CD4-positive, CD25-positive, alpha-beta regulatory T cell (primary cell): ENCODE results near the gene CDK18. TPM values are rescaled to one million over a fixed set of nuclear protein-coding genes. Genes with fewer than 3 reads are reported as not detected.

ENCODE experiments used
- ATAC-seq, 2 donors: fragments of 150-1000 bp; cut with Tn5 transposase; one replicate each; pipeline ENCODE4 v1.10.0; 2021; ENCODE audit warnings: low read depth in 2 of 2, moderate number of reproducible peaks in 2 of 2, moderate library complexity in 1 of 2
- DNase-seq, 3 donors: peaks; one replicate each; pipeline versions ENCODE4 v3.0.0 to v3.0.0-alpha.2; 2012 to 2022; ENCODE audit warnings: mixed read lengths in 1 of 3
- H3K27ac ChIP-seq: one replicate; pipeline ENCODE4 v1.7.0; 2013; ENCODE audit warnings: mild to moderate bottlenecking, low read length; ENCODE audit not compliant: insufficient read depth, poor library complexity, severe bottlenecking
- H3K27me3 ChIP-seq: one replicate; pipeline ENCODE4 v1.7.0; 2013; ENCODE audit warnings: low read length; ENCODE audit not compliant: control insufficient read depth, insufficient read depth
- H3K36me3 ChIP-seq: one replicate; pipeline ENCODE4 v1.7.0; 2013; ENCODE audit warnings: mild to moderate bottlenecking, low read length, moderate library complexity; ENCODE audit not compliant: control insufficient read depth, insufficient read depth
- H3K4me1 ChIP-seq: 2 replicates; pipeline ENCODE4 v1.7.0; 2013; ENCODE audit warnings: mild to moderate bottlenecking, low read length; ENCODE audit not compliant: insufficient read depth, control insufficient read depth, poor library complexity, severe bottlenecking
- H3K4me3 ChIP-seq: one replicate; pipeline ENCODE4 v1.7.0; 2013; ENCODE audit warnings: low read depth, mild to moderate bottlenecking, low read length, moderate library complexity
- H3K9me3 ChIP-seq, 2 experiments: 1 replicate in 1 of 2; 2 replicates in 1 of 2; pipeline ENCODE4 v1.7.0; 2013; ENCODE audit warnings: low read length in 2 of 2, mild to moderate bottlenecking in 1 of 2, moderate library complexity in 1 of 2; ENCODE audit not compliant: control insufficient read depth in 2 of 2
- H3K27ac Mint-ChIP-seq, 3 donors: one replicate each; pipeline ENCODE4 v1.8.0; 2020 to 2022; ENCODE audit warnings: mild to moderate bottlenecking in 3 of 3, mixed read lengths in 3 of 3, moderate library complexity in 2 of 3
- H3K27me3 Mint-ChIP-seq: one replicate; pipeline ENCODE4 v1.8.0; 2022; ENCODE audit warnings: mild to moderate bottlenecking, mixed read lengths
- H3K36me3 Mint-ChIP-seq: one replicate; pipeline ENCODE4 v1.8.0; 2020; ENCODE audit warnings: mixed read lengths
- H3K4me1 Mint-ChIP-seq, 4 donors: one replicate each; pipeline ENCODE4 v1.8.0; 2020 to 2022; ENCODE audit warnings: mixed read lengths in 4 of 4, mild to moderate bottlenecking in 1 of 4
- H3K4me3 Mint-ChIP-seq, 4 donors: one replicate each; pipeline ENCODE4 v1.8.0; 2020 to 2022; ENCODE audit warnings: mild to moderate bottlenecking in 4 of 4, mixed read lengths in 4 of 4, moderate library complexity in 3 of 4
- H3K9me3 Mint-ChIP-seq, 7 donors: one replicate each; pipeline ENCODE4 v1.8.0; 2020 to 2022; ENCODE audit warnings: mixed read lengths in 7 of 7, mild to moderate bottlenecking in 3 of 7, moderate library complexity in 2 of 7
- polyA plus RNA-seq, 4 donors: library from polyadenylated mRNA; unstranded; fragments of 300-500 nt; fragmentation: Illumina TruSeq; gene quantifications; one replicate each; pipeline ENCODE4 v1.2.3, GENCODE V29; 2021
- total RNA-seq: library from RNA; stranded (reverse); gene quantifications from one replicate; pipeline ENCODE4 v1.2.3, GENCODE V29; 2022

Gene CDK18
- total and polyA plus RNA-seq, 5 donors from 2014 or later: 0.49 TPM; not detected in 4

DNA sequence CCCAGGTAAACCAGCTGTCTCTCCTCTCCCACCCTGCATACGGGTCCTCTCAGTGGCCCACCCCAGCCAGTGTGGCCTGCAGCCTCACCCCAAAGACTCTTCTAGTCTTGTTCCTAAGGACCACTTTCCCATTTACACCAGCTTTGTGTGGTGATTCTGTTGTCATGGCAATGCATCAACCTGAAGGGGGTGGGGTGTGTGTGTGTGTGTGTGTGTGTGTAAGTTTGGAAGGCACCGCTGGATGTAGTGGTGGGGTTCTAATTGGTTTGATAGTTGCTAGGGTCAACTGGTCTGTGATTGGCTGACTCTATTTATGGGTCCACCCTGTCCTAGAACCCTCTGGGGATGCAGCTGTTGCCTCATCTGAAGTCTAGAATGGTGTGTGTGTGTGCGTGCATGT is 4.7 kb upstream of the CDK18 start:
- Mint-ChIP-seq H3K4me3 (no peak overlapping the region), H3K27me3 (peaks cover 26% of the 10 kb centered on the region), H3K36me3 (no peaks in the 10 kb centered on the region), H3K4me1 (peaks cover 0 to 14% (median under 1%) of the 10 kb centered on the region in 4 donors), H3K27ac (no peak overlapping the region), H3K9me3 (peaks cover 0 to 2% (median 0%) of the 10 kb centered on the region in 7 donors)
- ATAC-seq (no peak), DNase-seq (no peak)
- Histone ChIP-seq H3K36me3 (no peaks in the 10 kb centered on the region), H3K9me3 (no peaks in the 10 kb centered on the region), H3K4me1 (peaks cover 3% of the 10 kb centered on the region), H3K27ac (no peak overlapping the region), H3K4me3 (no peak overlapping the region), H3K27me3 (peaks cover 2% of the 10 kb centered on the region)

DNA sequence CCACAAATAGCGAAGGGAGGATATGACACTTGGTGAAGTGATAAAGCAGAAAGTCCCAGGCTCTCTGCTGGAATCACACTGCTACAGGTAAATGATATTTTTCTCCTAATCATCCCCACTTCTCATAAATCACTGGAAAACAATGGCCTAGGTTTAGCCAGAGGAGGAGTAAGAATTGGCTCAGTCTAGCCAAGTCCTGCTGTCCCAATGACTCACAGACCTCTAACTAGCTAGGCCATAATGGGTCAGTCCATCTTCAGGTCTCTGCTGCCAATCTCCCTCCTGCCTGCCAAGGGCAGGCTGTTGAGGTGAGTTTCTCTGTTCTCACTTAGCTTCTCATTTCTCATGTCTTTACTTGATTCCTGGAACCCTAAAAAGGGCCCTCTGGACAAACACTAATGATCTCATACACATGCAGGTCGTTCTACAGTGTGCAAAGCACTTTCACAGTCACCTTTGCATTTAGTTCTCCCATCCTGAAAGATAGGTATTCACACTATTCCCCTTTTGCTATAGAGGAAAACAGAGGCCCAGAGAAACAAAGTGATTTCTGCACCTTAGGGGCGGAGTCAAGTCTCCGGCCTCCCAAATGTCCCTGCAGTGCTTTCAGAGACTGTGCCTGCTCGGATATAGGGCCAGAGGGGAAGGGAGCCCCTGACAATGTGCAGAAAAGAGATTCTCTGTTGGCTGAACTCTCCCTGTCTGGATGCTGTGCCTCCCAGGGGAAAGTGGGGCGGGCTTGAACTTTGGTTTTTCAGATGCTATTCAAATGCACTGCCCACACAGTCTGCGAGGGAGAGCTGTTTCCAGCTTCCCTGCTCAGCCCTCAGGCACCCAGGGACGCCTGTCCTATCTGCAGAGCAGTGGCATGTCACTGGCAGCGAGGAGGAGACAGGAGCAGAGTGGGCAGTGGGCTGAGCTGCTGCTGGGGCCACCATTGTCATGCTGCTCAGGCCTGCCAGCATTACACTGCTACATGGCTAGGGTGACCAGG is 3.9 kb upstream of the CDK18 start:
- H3K9me3 ChIP-seq: no peaks in the 10 kb centered on the region
- peaks cover 10% of the 10 kb centered on the region for H3K4me1 ChIP-seq
- Mint-ChIP-seq H3K36me3 (no peaks in the 10 kb centered on the region), H3K27ac (no peak overlapping the region), H3K4me1 (peaks cover 0 to 20% (median 3%) of the 10 kb centered on the region in 4 donors), H3K9me3 (no peaks in the 10 kb centered on the region), H3K27me3 (peaks cover 33% of the 10 kb centered on the region), H3K4me3 (no peak overlapping the region)
- no peak for DNase-seq
- H3K27ac ChIP-seq: no peak overlapping the region
- no peaks in the 10 kb centered on the region for H3K36me3 ChIP-seq
- no peak for ATAC-seq
- H3K4me3 ChIP-seq: no peak overlapping the region
- H3K27me3 ChIP-seq: peaks cover 2% of the 10 kb centered on the region

DNA sequence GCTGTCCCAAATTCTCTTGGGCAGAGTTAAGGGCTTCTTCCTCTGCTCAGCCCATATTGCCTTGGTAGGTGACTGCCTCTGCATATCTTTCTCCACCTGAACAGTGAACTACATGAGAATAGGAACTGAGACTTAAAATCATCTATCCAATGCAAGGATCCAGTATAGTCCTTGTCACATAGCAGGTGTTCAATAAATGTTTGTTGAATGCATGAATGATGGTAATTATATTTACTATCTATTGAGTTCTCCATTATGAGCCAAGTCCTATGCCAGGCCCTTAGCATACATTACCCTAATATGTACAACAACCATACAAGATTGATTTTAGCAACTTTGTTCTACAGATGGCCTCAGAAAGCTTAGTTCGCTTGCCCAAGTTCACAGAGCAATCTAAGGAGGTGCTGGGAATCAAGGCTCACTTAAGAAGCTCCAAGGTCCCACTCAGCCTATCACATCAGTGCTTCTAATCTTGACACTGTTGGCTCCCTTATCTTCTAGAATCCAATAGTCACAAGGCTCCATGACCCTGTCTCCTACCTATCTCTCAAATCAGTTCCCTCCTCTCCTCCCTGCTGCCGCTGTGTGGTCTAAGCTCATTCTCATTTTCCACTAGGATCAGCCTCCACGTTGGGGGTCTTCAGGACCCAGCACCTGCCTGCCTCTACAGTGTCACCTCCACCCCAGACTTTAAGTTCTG is 2.2 kb upstream of the CDK18 start:
- no peaks in the 10 kb centered on the region for H3K9me3 Mint-ChIP-seq
- peaks cover 10% of the 10 kb centered on the region for H3K4me1 ChIP-seq
- H3K4me3 ChIP-seq: no peak overlapping the region
- no peak for DNase-seq
- no peaks in the 10 kb centered on the region for H3K9me3 ChIP-seq
- peak overlapping the region in 1 of 4 donors; percentile 2 for H3K4me3 Mint-ChIP-seq
- H3K27ac Mint-ChIP-seq: peak overlapping the region in 1 of 3 donors; percentile 60
- no peaks in the 10 kb centered on the region for H3K36me3 Mint-ChIP-seq
- no peak for ATAC-seq
- no peak overlapping the region for H3K27ac ChIP-seq
- H3K27me3 Mint-ChIP-seq: peaks cover 46% of the 10 kb centered on the region
- H3K36me3 ChIP-seq: no peaks in the 10 kb centered on the region
- H3K4me1 Mint-ChIP-seq: peaks cover 0 to 21% (median 5%) of the 10 kb centered on the region in 4 donors
- no peaks in the 10 kb centered on the region for H3K27me3 ChIP-seq

DNA sequence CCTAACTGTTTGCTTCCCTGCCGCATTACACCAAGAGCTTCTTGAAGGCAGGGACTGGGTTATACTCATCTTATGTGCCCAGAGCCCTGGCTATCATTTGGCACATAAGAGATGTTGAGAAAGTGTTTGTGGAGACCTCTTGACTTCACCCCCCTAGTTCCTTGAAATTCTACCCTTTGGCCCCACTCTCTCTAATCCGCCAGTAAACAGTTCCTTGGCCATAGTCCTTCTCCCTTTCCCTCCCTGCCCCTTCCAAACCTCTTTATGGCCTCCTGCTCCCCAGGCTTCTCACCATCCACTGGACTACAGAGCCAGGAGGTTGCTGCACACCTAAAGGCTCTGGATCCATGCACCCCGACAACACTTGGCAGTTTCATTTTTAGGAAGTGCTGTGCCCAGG is 1.5 kb upstream of the CDK18 start:
- Mint-ChIP-seq H3K36me3 (no peaks in the 10 kb centered on the region), H3K27ac (peak overlapping the region in 1 of 3 donors; percentile 60)
- ATAC-seq: no peak

DNA sequence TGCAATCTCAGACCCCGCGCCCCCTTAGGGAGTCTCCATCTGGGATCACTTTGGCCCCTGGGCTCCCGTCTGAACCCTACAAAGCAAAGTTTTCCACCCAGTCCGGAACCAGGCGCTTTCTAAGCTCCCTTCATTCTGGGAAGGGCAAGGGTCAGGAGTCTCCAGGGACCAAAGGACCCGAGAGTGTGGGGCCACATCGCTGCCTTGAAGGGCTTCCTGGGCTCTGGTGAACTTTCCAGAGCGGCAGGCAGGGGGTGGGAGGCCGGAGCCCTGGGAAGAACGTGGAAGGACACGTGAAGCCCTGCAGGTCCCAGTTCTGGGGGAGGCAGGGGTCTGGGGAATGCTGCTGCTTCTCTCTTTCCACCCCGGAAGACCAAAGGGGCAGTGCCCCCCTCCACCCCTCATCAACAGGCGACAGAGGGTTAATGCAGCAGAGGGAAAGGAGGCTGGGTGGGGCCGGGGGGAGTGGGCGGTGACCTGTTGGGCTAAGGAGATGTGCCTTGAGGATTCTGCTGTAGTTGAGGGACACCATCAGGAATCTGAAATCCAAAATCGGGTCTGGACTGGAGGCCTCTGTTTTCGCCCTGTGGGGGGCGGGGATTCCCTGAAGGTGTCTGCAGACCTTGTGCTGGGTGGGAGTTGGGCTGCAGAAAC is 734 bp downstream of the CDK18 start:
- H3K36me3 ChIP-seq: no peaks in the 10 kb centered on the region
- peaks cover 0 to 21% (median 5%) of the 10 kb centered on the region in 4 donors for H3K4me1 Mint-ChIP-seq
- H3K27me3 Mint-ChIP-seq: peaks cover 67% of the 10 kb centered on the region
- ATAC-seq: no peak
- H3K27ac ChIP-seq: no peak overlapping the region
- H3K4me3 Mint-ChIP-seq: peak overlapping the region; percentile 14 to 84 (median 81)
- peaks cover 10% of the 10 kb centered on the region for H3K4me1 ChIP-seq
- no peak for DNase-seq
- H3K36me3 Mint-ChIP-seq: no peaks in the 10 kb centered on the region
- peak overlapping the region; percentile 40 for H3K4me3 ChIP-seq
- no peaks in the 10 kb centered on the region for H3K27me3 ChIP-seq
- H3K27ac Mint-ChIP-seq: peak overlapping the region in 1 of 3 donors; percentile 20
- H3K9me3 ChIP-seq: no peaks in the 10 kb centered on the region
- H3K9me3 Mint-ChIP-seq: no peaks in the 10 kb centered on the region

More for the DNA sequence above, 1.5 kb upstream of the CDK18 start:
- H3K4me1 Mint-ChIP-seq: peaks cover 0 to 21% (median 5%) of the 10 kb centered on the region in 4 donors
- no peak overlapping the region for H3K27ac ChIP-seq
- H3K4me1 ChIP-seq: peaks cover 10% of the 10 kb centered on the region
- H3K4me3 Mint-ChIP-seq: peak overlapping the region in 3 of 4 donors; percentile 0 to 51 (median 30)
- no peak for DNase-seq
- no peak overlapping the region for H3K4me3 ChIP-seq
- H3K9me3 Mint-ChIP-seq: no peaks in the 10 kb centered on the region
- no peaks in the 10 kb centered on the region for H3K9me3 ChIP-seq
- H3K27me3 ChIP-seq: no peaks in the 10 kb centered on the region
- H3K27me3 Mint-ChIP-seq: peaks cover 53% of the 10 kb centered on the region
- no peaks in the 10 kb centered on the region for H3K36me3 ChIP-seq

DNA sequence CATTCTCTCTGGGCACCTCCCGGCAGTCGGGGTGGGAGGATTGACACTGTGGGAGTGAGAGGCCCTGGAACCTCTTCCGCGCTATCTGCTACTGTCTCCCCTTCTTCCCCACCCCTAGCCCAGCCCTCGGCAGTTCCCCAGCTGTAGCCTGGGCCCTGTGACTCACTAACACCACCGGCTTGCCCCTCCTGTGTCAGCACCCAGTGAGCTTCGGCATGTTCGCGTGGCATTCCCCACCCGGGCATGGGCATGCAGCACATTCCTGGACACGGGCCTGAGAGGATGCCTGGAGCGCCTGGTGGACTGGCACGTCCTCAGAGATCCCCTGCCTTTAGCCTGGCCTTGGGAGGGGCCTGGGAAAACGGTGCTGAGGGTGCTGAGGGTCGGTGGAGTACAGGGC is 1.3 kb downstream of the CDK18 start:
- Mint-ChIP-seq H3K4me3 (peak overlapping the region in 1 of 4 donors; percentile 54), H3K36me3 (no peaks in the 10 kb centered on the region), H3K9me3 (no peaks in the 10 kb centered on the region), H3K4me1 (peaks cover 0 to 21% (median 5%) of the 10 kb centered on the region in 4 donors), H3K27me3 (peaks cover 67% of the 10 kb centered on the region), H3K27ac (no peak overlapping the region)
- DNase-seq (no peak), ATAC-seq (no peak)
- Histone ChIP-seq H3K4me1 (peaks cover 10% of the 10 kb centered on the region), H3K4me3 (no peak overlapping the region), H3K36me3 (no peaks in the 10 kb centered on the region), H3K27me3 (no peaks in the 10 kb centered on the region), H3K27ac (no peak overlapping the region), H3K9me3 (no peaks in the 10 kb centered on the region)

DNA sequence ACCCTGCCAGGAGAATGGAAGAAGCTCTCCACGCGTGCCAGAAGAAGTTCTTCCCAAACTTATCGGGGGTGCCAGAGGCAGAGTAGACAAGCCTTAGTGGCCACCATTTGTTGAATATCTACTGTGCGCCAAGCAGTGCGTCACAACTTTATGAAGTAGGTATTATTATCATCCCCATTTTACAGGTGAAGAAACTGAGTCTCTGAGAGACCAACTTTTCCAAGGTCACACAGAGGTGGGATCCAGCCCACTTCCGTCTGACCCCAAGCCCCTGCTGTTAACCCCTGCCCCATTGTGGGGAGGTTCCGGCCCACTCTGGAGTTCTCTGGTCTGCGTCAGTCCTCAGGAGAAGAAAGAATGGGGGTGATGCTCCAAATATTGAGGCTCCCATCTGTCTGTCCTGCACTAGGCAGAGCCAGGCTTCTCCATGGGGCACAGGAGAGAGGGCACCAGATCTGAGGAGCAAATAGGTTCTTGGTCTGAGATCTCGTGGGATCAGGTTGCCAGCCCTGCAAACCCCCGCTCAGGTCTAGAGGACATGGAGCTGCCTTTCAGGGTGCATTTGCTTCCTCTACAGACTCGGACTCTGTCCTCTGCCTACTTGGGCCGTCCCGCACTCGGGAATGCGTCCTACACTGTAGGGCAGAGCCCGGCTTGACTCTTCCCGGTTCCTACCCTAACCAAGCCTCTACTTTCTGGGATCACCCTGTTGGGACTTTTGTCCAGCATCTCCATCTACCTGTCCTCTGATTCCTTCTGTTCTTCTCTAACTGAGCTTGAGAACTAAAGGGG is 2.1 kb downstream of the CDK18 start:
- H3K4me1 Mint-ChIP-seq: peaks cover 0 to 21% (median 5%) of the 10 kb centered on the region in 4 donors
- no peak overlapping the region for H3K4me3 ChIP-seq
- ATAC-seq: no peak
- peaks cover 67% of the 10 kb centered on the region for H3K27me3 Mint-ChIP-seq
- no peaks in the 10 kb centered on the region for H3K9me3 Mint-ChIP-seq
- no peaks in the 10 kb centered on the region for H3K36me3 ChIP-seq
- no peak overlapping the region for H3K27ac Mint-ChIP-seq
- H3K4me1 ChIP-seq: peaks cover 10% of the 10 kb centered on the region
- no peaks in the 10 kb centered on the region for H3K27me3 ChIP-seq
- H3K36me3 Mint-ChIP-seq: no peaks in the 10 kb centered on the region
- H3K4me3 Mint-ChIP-seq: peak overlapping the region in 2 of 4 donors; percentile 3 to 41
- H3K9me3 ChIP-seq: no peaks in the 10 kb centered on the region
- DNase-seq: no peak
- H3K27ac ChIP-seq: no peak overlapping the region
